GOT3 (cell line): ENCODE measurements around the gene SF3A1.

Experiments used
- DNase-seq: peaks from one replicate; lab custom pipeline; 2025; ENCODE audit warnings: mixed read lengths; lab: John Stamatoyannopoulos, UW

The SF3A1 gene

GRCh38 chr22:30286813-30287647 is 69.7 kb downstream of the SF3A1 start:
- no peak for DNase-seq

GRCh38 chr22:30286331-30286730 is 70.4 kb downstream of the SF3A1 start:
- no peak for DNase-seq

- DNase-seq: no peak
Measured at GRCh38 chr22:30285846-30286200, 70.9 kb downstream of the SF3A1 start.

- no peak for DNase-seq
Measured at GRCh38 chr22:30285176-30285845, 71.4 kb downstream of the SF3A1 start.

- no peak for DNase-seq
Measured at GRCh38 chr22:30284666-30285065, 72.0 kb downstream of the SF3A1 start.

- DNase-seq: no peak
Measured at GRCh38 chr22:30284172-30284571, 72.5 kb downstream of the SF3A1 start.

GRCh38 chr22:30283342-30283741 is 73.4 kb downstream of the SF3A1 start:
- no peak for DNase-seq

GRCh38 chr22:30282616-30283046 is 74.1 kb downstream of the SF3A1 start:
- DNase-seq: no peak
